ENCODE measurements around the gene PTPRQ.

DNA sequence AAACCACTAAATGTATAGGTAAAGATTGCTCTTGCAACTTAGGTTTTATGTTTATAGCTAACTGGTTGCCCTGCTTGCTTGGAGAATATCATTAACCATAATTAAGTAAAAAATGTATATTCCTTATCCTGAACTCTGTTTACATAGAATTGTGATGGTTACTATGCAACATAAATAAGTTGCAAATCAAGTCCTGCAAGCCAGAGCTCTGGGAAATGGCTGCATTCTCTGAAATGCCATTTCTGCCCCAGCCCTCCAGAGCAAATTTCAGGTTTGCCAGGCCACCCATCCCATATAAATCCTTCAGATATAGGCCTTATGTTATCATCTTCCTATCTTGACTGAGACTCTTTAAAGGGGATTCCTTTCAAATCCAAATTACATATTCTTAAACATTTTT lies 145.0 kb downstream of the PTPRQ start:
- no peak for TF ChIP-seq EP300 (IDR thresholded peaks at IDR 0.05)
- no peak for TF ChIP-seq POLR2A (IDR thresholded peaks at IDR 0.05)
- TF ChIP-seq POLR2AphosphoS5 (IDR thresholded peaks at IDR 0.05), result no peak
- no peak for TF ChIP-seq CTCF (IDR thresholded peaks at IDR 0.05)

Data from gastroesophageal sphincter (tissue), 3 donors.